HCT116 (cell line): ENCODE measurements around the gene WWOX. TPM values are rescaled to one million over a fixed set of nuclear protein-coding genes. Genes with fewer than 3 reads are reported as not detected.

ENCODE experiments used
- ATAC-seq: fragments of 200-7000 bp; cut with Tn5 transposase; 2 replicates; pipeline ENCODE4 v1.9.1; 2020; ENCODE audit warnings: mild to moderate bottlenecking, moderate library complexity
- BruUV-seq: library from RNA; stranded (reverse); fragments of 400-500 nt; replicated peaks from 2 replicates; lab custom pipeline; 2021; lab: Mats Ljungman, UMichigan
- CTCF ChIA-PET: fragments of 300-600 bp; sonication (Branson Sonifier 250); formaldehyde crosslinking; loops from one replicate; lab custom pipeline; 2021; ENCODE audit warnings: antibody characterized with exemption; lab: Charles Lee
- POLR2A ChIA-PET: fragments of 300-600, 350-600 bp; sonication (Branson Sonifier 250); formaldehyde crosslinking; loops from one replicate; lab custom pipeline; 2021; ENCODE audit warnings: antibody characterized with exemption; lab: Charles Lee
- RAD21 ChIA-PET, 2 experiments: fragments of 300-600 bp; sonication (Branson Sonifier 250); formaldehyde crosslinking; loops; one replicate each; lab custom pipeline; 2023; ENCODE audit warnings: low total read pairs in 2 of 2; ENCODE audit not compliant: uncharacterized antibody in 2 of 2, unreplicated experiment in 2 of 2, low non-redundant PET in 1 of 2; lab: Charles Lee
- DNase-seq: peaks from one replicate; pipeline ENCODE4 v3.0.0-alpha.2; 2010; ENCODE audit warnings: low read depth, low spot score
- H2AFZ ChIP-seq: fragments of 200-600 bp; shearing (Covaris generic), sonication (generic); 2 replicates; pipeline ENCODE4 v1.6.1; 2017; ENCODE audit warnings: low read depth, mixed run types, mixed read lengths, antibody characterized with exemption, low read length; ENCODE audit not compliant: poor library complexity, severe bottlenecking
- H3K27ac ChIP-seq: 2 replicates; pipeline ENCODE4 v1.5.1; 2012; ENCODE audit warnings: low read depth, low read length
- H3K27me3 ChIP-seq: fragments of 200-600 bp; sonication (generic); 2 replicates; pipeline ENCODE4 v1.6.1; 2016; ENCODE audit warnings: mixed run types, low read length, mixed read lengths; ENCODE audit not compliant: insufficient read depth
- H3K36me3 ChIP-seq, 2 experiments: fragments of 200-500 bp in 1 of 2; fragments of 200-600 bp in 1 of 2; sonication (Bioruptor generic) in 1 of 2; sonication (generic) in 1 of 2; 2 replicates each; pipeline versions ENCODE4 v1.5.1 to v1.6.1; 2014 to 2016; ENCODE audit warnings: low read length in 2 of 2, inconsistent platforms in 1 of 2, mixed read lengths in 1 of 2, mixed run types in 1 of 2; ENCODE audit not compliant: insufficient read depth in 2 of 2, control insufficient read depth in 1 of 2
- H3K4me1 ChIP-seq, 2 experiments: fragments of 200-600 bp in 1 of 2; sonication (generic) in 1 of 2; 2 replicates each; pipeline versions ENCODE4 v1.5.1 to v1.6.1; 2012 to 2017; ENCODE audit warnings: low read length in 2 of 2, inconsistent platforms in 1 of 2, mild to moderate bottlenecking in 1 of 2, mixed read lengths in 1 of 2, mixed run types in 1 of 2, moderate library complexity in 1 of 2; ENCODE audit not compliant: insufficient read depth in 2 of 2, control insufficient read depth in 1 of 2
- H3K4me2 ChIP-seq: fragments of 200-600 bp; sonication (generic); 2 replicates; pipeline ENCODE4 v1.6.1; 2017; ENCODE audit warnings: mixed run types, low read length, mixed read lengths
- H3K4me3 ChIP-seq, 2 experiments: fragments of 200-600 bp in 1 of 2; sonication (generic) in 1 of 2; replicated peaks in 1 of 2; 2 replicates each; pipeline ENCODE4 v1.5.1; 2011 to 2016; ENCODE audit warnings: low read length in 2 of 2, control low read depth in 1 of 2, low read depth in 1 of 2, mild to moderate bottlenecking in 1 of 2, mixed read lengths in 1 of 2, mixed run types in 1 of 2
- H3K79me2 ChIP-seq: fragments of 200-600 bp; sonication (generic); 2 replicates; pipeline ENCODE4 v1.6.1; 2017; ENCODE audit warnings: mild to moderate bottlenecking, mixed run types, low read length, moderate library complexity, mixed read lengths; ENCODE audit not compliant: insufficient read depth
- H3K9ac ChIP-seq: fragments of 200-600 bp; sonication (generic); 2 replicates; pipeline ENCODE4 v1.6.1; 2016; ENCODE audit warnings: low read length, mixed read lengths
- H3K9me2 ChIP-seq: fragments of 200-600 bp; sonication (generic), shearing (Covaris generic); 2 replicates; pipeline ENCODE4 v1.6.1; 2017; ENCODE audit warnings: mixed run types, mild to moderate bottlenecking, moderate library complexity; ENCODE audit not compliant: insufficient read depth
- H3K9me3 ChIP-seq, 2 experiments: fragments of 200-500 bp in 1 of 2; fragments of 200-600 bp in 1 of 2; sonication (Bioruptor generic) in 1 of 2; sonication (generic) in 1 of 2; 2 replicates each; pipeline ENCODE4 v1.6.1; 2014 to 2017; ENCODE audit warnings: low read length in 2 of 2, mixed read lengths in 2 of 2, inconsistent platforms in 1 of 2, low read depth in 1 of 2, mild to moderate bottlenecking in 1 of 2, mixed run types in 1 of 2, moderate library complexity in 1 of 2; ENCODE audit not compliant: control insufficient read depth in 1 of 2, insufficient read depth in 1 of 2
- H4K20me1 ChIP-seq: fragments of 200-600 bp; sonication (generic), shearing (Covaris generic); 2 replicates; pipeline ENCODE4 v1.6.1; 2017; ENCODE audit warnings: mixed run types, mild to moderate bottlenecking, moderate library complexity; ENCODE audit not compliant: insufficient read depth
- CBX3 ChIP-seq: IDR thresholded peaks from 2 replicates; pipeline ENCODE4 v1.6.1; 2012; ENCODE audit warnings: low read depth
- CEBPB ChIP-seq: IDR thresholded peaks from 2 replicates; pipeline ENCODE4 v1.6.1; 2012; ENCODE audit warnings: low read depth
- EGR1 ChIP-seq: IDR thresholded peaks from 2 replicates; pipeline ENCODE4 v1.6.1; 2012; ENCODE audit warnings: low read depth
- ELF1 ChIP-seq: IDR thresholded peaks from 2 replicates; pipeline ENCODE4 v1.6.1; 2012; ENCODE audit warnings: low read depth, borderline replicate concordance
- EZH2 ChIP-seq: fragments of 200-600 bp; sonication (generic); IDR thresholded peaks from 2 replicates; pipeline ENCODE4 v1.6.1; 2017; ENCODE audit warnings: antibody characterized with exemption, mixed run types
- EZH2phosphoT487 ChIP-seq: fragments of 200-600 bp; IDR thresholded peaks from 2 replicates; pipeline ENCODE4 v1.6.1; 2018; ENCODE audit warnings: antibody characterized with exemption, borderline replicate concordance
- FOSL1 ChIP-seq: IDR thresholded peaks from 2 replicates; pipeline ENCODE4 v1.6.1; 2012; ENCODE audit warnings: low read depth
- POLR2A ChIP-seq: IDR thresholded peaks from 2 replicates; pipeline ENCODE4 v1.7.0; 2011; ENCODE audit warnings: borderline replicate concordance; ENCODE audit not compliant: insufficient read depth, insufficient read length; ENCODE audit errors: extremely low read depth
- RAD21 ChIP-seq: IDR thresholded peaks from 2 replicates; pipeline ENCODE4 v1.6.1; 2012; ENCODE audit warnings: low read depth, mild to moderate bottlenecking
- SIN3A ChIP-seq: IDR thresholded peaks from 2 replicates; pipeline ENCODE4 v1.6.1; 2012; ENCODE audit warnings: low read depth
- SRF ChIP-seq: IDR thresholded peaks from 2 replicates; pipeline ENCODE4 v1.6.1; 2012; ENCODE audit warnings: low read depth
- TCF7L2 ChIP-seq: IDR thresholded peaks from 2 replicates; pipeline ENCODE4 v1.7.0; 2011; ENCODE audit warnings: borderline replicate concordance, inconsistent platforms; ENCODE audit not compliant: insufficient read depth, insufficient read length; ENCODE audit errors: extremely low read depth
- YY1 ChIP-seq: IDR thresholded peaks from 2 replicates; pipeline ENCODE4 v1.6.1; 2011; ENCODE audit warnings: low read length, low read depth, moderate library complexity, mild to moderate bottlenecking; ENCODE audit not compliant: insufficient replicate concordance; ENCODE audit errors: extremely low read depth
- ZFX ChIP-seq: fragments of 450-650 bp; IDR thresholded peaks from 2 replicates; pipeline ENCODE4 v1.6.1; 2017
- ZNF274 ChIP-seq: fragments of 200-500 bp; sonication (Bioruptor generic); IDR thresholded peaks from 2 replicates; pipeline ENCODE4 v1.6.1; 2014; ENCODE audit warnings: mild to moderate bottlenecking, low read depth, low read length, inconsistent platforms
- intact Hi-C: fragments of 100-400 bp; cut with micrococcal nuclease; formaldehyde crosslinking; loops from 2 replicates; pipeline ENCODE4 v1.10.0; 2022
- total RNA-seq: library from RNA; stranded (reverse); gene quantifications from one replicate; pipeline ENCODE4 v1.2.1, GENCODE V29; 2021; ENCODE audit not compliant: unreplicated experiment
- TF ChIP-seq, protein P1 (sequence below): IDR thresholded peaks from 2 replicates; pipeline ENCODE4 v1.6.1; 2012
- TF ChIP-seq, protein P2 (sequence below): IDR thresholded peaks from 2 replicates; pipeline ENCODE4 v1.6.1; 2012
- TF ChIP-seq, protein P3 (sequence below), 3 experiments: fragments of 200-600 bp in 1 of 3; sonication (generic) in 1 of 3; IDR thresholded peaks in 2 of 3; conservative IDR thresholded peaks in 1 of 3; 2 replicates each; pipeline ENCODE4 v1.5.1; 2012 to 2017; ENCODE audit warnings: low read depth in 2 of 3, low read length in 2 of 3, antibody characterized with exemption in 1 of 3, borderline replicate concordance in 1 of 3, control low read depth in 1 of 3, mild to moderate bottlenecking in 1 of 3, mixed read lengths in 1 of 3, mixed run types in 1 of 3, moderate library complexity in 1 of 3; ENCODE audit not compliant: insufficient read depth in 1 of 3
- TF ChIP-seq, protein P4 (sequence below): IDR thresholded peaks from 2 replicates; pipeline ENCODE4 v1.6.1; 2012; ENCODE audit warnings: low read depth

WWOX gene
- total RNA-seq, 1 experiment from 2014 or later, result 13.7 TPM

DNA sequence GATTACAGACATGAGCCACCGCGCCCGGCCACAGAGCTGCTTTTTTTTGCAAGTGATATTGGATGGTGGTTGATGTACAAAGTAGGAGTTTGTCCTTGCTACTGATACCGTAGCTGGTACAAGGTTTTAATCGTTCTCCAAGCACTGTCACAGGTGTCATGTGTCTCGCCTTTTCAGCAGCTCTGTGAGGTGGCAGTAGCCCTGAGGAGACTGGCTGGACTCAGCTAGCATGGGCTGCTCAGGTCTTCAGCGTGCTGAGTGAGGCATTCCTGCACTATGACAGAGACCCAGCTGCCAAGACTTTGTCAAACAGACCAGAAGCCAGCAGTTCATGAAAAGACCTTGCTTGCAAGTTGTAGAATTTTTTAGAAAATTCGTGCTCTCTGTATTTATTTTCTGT, 7.2 kb downstream of the WWOX start:
- Histone ChIP-seq H3K9ac (no peak overlapping the region), H3K36me3 (no peaks in the 10 kb centered on the region; a peak in 1 of 4 replicates), H3K27me3 (no peaks in the 10 kb centered on the region), H3K4me1 (no peaks in the 10 kb centered on the region), H3K4me2 (no peak overlapping the region), H3K79me2 (0 out of 2 replicates have a peak, but pooled peaks cover 2% of the 10 kb centered on the region), H3K9me2 (no peaks in the 10 kb centered on the region), H3K27ac (no peak overlapping the region), H4K20me1 (no peaks in the 10 kb centered on the region; the same call in 1 of the 2 replicates), H3K4me3 (no peak overlapping the region), H3K9me3 (no peaks in the 10 kb centered on the region), H2AFZ (no peak overlapping the region)
- TF ChIP-seq RAD21 (no peak), POLR2A (no peak), EZH2 (no peak), ZFX (no peak), SRF (no peak), YY1 (no peak), CBX3 (no peak), ZNF274 (no peak), CEBPB (no peak), FOSL1 (no peak), SIN3A (no peak), ELF1 (no peak), EZH2phosphoT487 (no peak), EGR1 (no peak), TCF7L2 (no peak)
- TF ChIP-seq, protein P1, sequence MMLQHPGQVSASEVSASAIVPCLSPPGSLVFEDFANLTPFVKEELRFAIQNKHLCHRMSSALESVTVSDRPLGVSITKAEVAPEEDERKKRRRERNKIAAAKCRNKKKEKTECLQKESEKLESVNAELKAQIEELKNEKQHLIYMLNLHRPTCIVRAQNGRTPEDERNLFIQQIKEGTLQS, result no peak
- TF ChIP-seq, protein P2, sequence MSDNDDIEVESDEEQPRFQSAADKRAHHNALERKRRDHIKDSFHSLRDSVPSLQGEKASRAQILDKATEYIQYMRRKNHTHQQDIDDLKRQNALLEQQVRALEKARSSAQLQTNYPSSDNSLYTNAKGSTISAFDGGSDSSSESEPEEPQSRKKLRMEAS, result no peak
- TF ChIP-seq, protein P3, sequence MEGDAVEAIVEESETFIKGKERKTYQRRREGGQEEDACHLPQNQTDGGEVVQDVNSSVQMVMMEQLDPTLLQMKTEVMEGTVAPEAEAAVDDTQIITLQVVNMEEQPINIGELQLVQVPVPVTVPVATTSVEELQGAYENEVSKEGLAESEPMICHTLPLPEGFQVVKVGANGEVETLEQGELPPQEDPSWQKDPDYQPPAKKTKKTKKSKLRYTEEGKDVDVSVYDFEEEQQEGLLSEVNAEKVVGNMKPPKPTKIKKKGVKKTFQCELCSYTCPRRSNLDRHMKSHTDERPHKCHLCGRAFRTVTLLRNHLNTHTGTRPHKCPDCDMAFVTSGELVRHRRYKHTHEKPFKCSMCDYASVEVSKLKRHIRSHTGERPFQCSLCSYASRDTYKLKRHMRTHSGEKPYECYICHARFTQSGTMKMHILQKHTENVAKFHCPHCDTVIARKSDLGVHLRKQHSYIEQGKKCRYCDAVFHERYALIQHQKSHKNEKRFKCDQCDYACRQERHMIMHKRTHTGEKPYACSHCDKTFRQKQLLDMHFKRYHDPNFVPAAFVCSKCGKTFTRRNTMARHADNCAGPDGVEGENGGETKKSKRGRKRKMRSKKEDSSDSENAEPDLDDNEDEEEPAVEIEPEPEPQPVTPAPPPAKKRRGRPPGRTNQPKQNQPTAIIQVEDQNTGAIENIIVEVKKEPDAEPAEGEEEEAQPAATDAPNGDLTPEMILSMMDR (IDR thresholded peaks at IDR 0.05 in 2 of 3, conservative IDR thresholded peaks at IDR 0.05 in 1 of 3; ENCODE audit: borderline replicate concordance in 1 of 3, insufficient read depth in 1 of 3, low read depth in 2 of 3, low read length in 2 of 3), result no peak
- TF ChIP-seq, protein P4, sequence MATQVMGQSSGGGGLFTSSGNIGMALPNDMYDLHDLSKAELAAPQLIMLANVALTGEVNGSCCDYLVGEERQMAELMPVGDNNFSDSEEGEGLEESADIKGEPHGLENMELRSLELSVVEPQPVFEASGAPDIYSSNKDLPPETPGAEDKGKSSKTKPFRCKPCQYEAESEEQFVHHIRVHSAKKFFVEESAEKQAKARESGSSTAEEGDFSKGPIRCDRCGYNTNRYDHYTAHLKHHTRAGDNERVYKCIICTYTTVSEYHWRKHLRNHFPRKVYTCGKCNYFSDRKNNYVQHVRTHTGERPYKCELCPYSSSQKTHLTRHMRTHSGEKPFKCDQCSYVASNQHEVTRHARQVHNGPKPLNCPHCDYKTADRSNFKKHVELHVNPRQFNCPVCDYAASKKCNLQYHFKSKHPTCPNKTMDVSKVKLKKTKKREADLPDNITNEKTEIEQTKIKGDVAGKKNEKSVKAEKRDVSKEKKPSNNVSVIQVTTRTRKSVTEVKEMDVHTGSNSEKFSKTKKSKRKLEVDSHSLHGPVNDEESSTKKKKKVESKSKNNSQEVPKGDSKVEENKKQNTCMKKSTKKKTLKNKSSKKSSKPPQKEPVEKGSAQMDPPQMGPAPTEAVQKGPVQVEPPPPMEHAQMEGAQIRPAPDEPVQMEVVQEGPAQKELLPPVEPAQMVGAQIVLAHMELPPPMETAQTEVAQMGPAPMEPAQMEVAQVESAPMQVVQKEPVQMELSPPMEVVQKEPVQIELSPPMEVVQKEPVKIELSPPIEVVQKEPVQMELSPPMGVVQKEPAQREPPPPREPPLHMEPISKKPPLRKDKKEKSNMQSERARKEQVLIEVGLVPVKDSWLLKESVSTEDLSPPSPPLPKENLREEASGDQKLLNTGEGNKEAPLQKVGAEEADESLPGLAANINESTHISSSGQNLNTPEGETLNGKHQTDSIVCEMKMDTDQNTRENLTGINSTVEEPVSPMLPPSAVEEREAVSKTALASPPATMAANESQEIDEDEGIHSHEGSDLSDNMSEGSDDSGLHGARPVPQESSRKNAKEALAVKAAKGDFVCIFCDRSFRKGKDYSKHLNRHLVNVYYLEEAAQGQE, result no peak
- no peak for DNase-seq
- CTCF ChIA-PET, result no interaction called here
- intact Hi-C loops, result no loop called here
- ATAC-seq, result no peak
- no TSS peak for BruUV-seq
- RAD21 ChIA-PET, result no interaction called here
- POLR2A ChIA-PET, result no interaction called here
